Measurements from ENCODE around the gene ZNF222. TPM values are rescaled to one million over a fixed set of nuclear protein-coding genes. Genes with fewer than 3 reads are reported as not detected.

ZNF222 gene
- total RNA-seq, 1 experiment from 2014 or later: 0.95 TPM

DNA sequence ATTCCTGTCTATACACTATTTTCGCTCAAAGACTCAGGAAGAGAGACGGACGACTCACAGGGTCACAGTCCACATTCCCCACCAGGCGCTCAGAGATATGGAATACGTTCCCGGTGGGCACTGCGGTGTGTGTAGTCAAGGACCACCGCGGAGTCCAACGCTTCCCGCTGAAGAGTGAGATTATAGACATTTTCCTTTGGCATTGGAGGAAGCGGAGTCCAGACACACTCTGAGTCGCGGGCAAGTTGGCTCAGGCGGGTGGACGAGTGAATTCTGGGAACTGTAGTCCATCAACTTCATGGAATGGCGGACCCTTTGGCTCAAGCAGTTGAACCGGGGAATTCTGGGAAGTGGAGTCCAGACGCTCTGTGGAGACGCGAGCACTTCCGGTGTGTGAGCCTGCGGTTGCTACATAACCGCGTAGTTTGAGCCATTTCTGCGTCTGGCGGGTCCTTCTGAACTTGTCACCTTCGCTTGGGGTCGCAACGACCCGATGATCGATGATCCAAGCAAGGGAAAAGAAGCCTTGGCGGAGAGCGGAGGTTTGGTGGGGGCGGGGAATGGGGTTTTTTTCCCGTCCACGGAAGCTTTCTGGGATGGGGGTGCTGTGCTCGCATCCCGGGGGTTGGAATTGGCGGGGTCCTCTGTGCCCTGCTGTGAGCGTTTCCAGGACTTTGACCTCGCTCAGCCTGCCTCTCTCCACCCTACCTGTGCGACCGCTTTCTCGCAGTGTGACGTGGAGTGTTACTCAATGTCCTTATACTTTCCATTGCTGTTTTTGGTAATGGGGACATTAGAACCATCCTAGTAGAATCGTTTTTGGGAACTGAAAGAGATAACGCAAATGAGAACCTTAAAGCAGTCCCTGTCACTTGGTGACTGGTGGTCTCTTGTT, 22.4 kb upstream of the ZNF222 start, which contains the start of gene ZNF230:
ZNF230 (plus strand) TSS at position 392 of the 895 bp plus-strand sequence. CDS start 4,122 bp downstream, outside the sequence.
- CTCF ChIA-PET: interaction anchor here (0.6 kb wide), 1 partner anchor 953 kb away, joined by 4 read pairs; no protein-coding TSS in a partner anchor

DNA sequence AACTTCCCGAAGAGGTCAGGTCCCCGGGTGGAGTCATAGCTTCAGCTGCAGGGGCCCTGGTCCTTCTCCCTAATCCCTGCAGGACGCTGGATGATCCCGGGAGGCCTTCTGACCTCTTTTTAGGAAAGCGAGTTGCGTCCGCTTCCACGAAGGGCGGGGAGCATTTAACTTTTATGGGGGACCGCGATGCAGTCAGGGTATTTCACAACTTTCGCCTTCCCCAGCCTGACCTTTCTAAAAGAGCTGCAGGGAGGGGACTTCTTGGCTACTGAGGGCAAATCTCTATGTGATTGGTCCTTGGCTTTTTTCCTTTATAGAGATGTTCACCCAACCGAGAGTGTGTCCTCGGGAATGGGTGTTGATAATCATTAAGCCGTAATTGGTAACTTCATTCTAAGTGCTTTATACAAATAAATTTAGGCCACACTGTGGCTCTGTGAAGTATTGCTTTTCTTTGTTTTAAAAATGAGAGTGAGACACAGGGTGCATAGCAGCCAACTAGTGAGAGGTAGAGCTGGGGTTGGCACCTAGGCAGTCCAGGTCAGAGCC, 21.6 kb upstream of the ZNF222 start:
- Histone ChIP-seq H3K27ac (ENCODE audit: low read length) (no peak overlapping the region), H3K4me3 (ENCODE audit: low read length) (peak overlapping the region; percentile 81), H3K9me2 (replicated peaks; ENCODE audit: low read length) (no peaks in the 10 kb centered on the region), H3K4me1 (ENCODE audit: insufficient read depth, low read length) (no peaks in the 10 kb centered on the region), H3K9ac (ENCODE audit: low read length) (peak overlapping the region; percentile 62), H4K20me1 (ENCODE audit: low read length) (no peaks in the 10 kb centered on the region), H3K79me2 (ENCODE audit: low read length) (peaks cover 6% of the 10 kb centered on the region), H3K36me3 (ENCODE audit: low read depth, low read length) (peaks cover 24% of the 10 kb centered on the region), H3K9me3 (ENCODE audit: low read length) (no peaks in the 10 kb centered on the region), H3F3A (ENCODE audit: low read length, unreplicated experiment) (no peaks in the 10 kb centered on the region), H2AFZ (ENCODE audit: low read length) (peak overlapping the region; percentile 99), H3K27me3 (ENCODE audit: low read length) (no peaks in the 10 kb centered on the region), H3K4me2 (ENCODE audit: low read length) (peak overlapping the region; percentile 86)
- no TSS peak for BruUV-seq (replicated peaks)
- DNase-seq (no peak), ATAC-seq (peak; percentile 26)
- ChIA-PET POLR2A (ENCODE audit: unreplicated experiment) (no interaction called here), CTCF (interaction anchor here (0.6 to 1.0 kb wide), 3 partner anchors 92 to 953 kb away, joined by 3 to 4 read pairs (median 3); no protein-coding TSS in a partner anchor)
- intact Hi-C loops (cut with micrococcal nuclease): loop anchor here (2.0 kb wide), 2 partner anchors 19 to 69 kb away; partner anchors contain the start of genes ZNF155 and ZNF284
- TF ChIP-seq, protein P1, sequence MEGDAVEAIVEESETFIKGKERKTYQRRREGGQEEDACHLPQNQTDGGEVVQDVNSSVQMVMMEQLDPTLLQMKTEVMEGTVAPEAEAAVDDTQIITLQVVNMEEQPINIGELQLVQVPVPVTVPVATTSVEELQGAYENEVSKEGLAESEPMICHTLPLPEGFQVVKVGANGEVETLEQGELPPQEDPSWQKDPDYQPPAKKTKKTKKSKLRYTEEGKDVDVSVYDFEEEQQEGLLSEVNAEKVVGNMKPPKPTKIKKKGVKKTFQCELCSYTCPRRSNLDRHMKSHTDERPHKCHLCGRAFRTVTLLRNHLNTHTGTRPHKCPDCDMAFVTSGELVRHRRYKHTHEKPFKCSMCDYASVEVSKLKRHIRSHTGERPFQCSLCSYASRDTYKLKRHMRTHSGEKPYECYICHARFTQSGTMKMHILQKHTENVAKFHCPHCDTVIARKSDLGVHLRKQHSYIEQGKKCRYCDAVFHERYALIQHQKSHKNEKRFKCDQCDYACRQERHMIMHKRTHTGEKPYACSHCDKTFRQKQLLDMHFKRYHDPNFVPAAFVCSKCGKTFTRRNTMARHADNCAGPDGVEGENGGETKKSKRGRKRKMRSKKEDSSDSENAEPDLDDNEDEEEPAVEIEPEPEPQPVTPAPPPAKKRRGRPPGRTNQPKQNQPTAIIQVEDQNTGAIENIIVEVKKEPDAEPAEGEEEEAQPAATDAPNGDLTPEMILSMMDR (conservative IDR thresholded peaks at IDR 0.05; ENCODE audit: low read depth, low read length): no peak
- no peak for TF ChIP-seq EZH2 (IDR thresholded peaks at IDR 0.05; ENCODE audit: low read length, unreplicated experiment)
- no peak for TF ChIP-seq EZH2phosphoT487 (IDR thresholded peaks at IDR 0.05; ENCODE audit: borderline replicate concordance, low read length)

More for the DNA sequence above, 22.4 kb upstream of the ZNF222 start, which contains the start of gene ZNF230:
- Histone ChIP-seq H3K9me3 (ENCODE audit: low read length) (no peaks in the 10 kb centered on the region), H3K27ac (ENCODE audit: low read length) (no peak within 1 kb of the TSS), H3K27me3 (ENCODE audit: low read length) (no peaks in the 10 kb centered on the region), H3K4me3 (ENCODE audit: low read length) (peak within 1 kb of the TSS; percentile 81), H3K79me2 (ENCODE audit: low read length) (peaks cover 6% of the 10 kb centered on the region), H2AFZ (ENCODE audit: low read length) (peak within 1 kb of the TSS; percentile 99), H4K20me1 (ENCODE audit: low read length) (no peaks in the 10 kb centered on the region), H3K9me2 (replicated peaks; ENCODE audit: low read length) (no peaks in the 10 kb centered on the region), H3K9ac (ENCODE audit: low read length) (peak within 1 kb of the TSS; percentile 62), H3F3A (ENCODE audit: low read length, unreplicated experiment) (no peaks in the 10 kb centered on the region), H3K36me3 (ENCODE audit: low read depth, low read length) (peaks cover 17% of the 10 kb centered on the region), H3K4me1 (ENCODE audit: insufficient read depth, low read length) (no peaks in the 10 kb centered on the region), H3K4me2 (ENCODE audit: low read length) (peak within 1 kb of the TSS; percentile 86)
- DNase-seq (peak; percentile 93), ATAC-seq (peak; percentile 97)
- POLR2A ChIA-PET (ENCODE audit: unreplicated experiment): no interaction called here
- TSS peak; percentile 89 for BruUV-seq (replicated peaks)
- TF ChIP-seq, protein P1 (conservative IDR thresholded peaks at IDR 0.05; ENCODE audit: low read depth, low read length): no peak
- TF ChIP-seq EZH2phosphoT487 (IDR thresholded peaks at IDR 0.05; ENCODE audit: borderline replicate concordance, low read length) (no peak), EZH2 (IDR thresholded peaks at IDR 0.05; ENCODE audit: low read length, unreplicated experiment) (no peak)
- intact Hi-C loops (cut with micrococcal nuclease): loop anchor here (1.0 to 2.0 kb wide), 4 partner anchors 18 to 110 kb away; partner anchors contain the start of genes ZNF155, ZNF224, ZNF225 and ZNF284
